Karpas-422 (cell line): Measurements from ENCODE around the gene ZXDC. TPM values are rescaled to one million over a fixed set of nuclear protein-coding genes. Genes with fewer than 3 reads are reported as not detected.

Source experiments
- DNase-seq: peaks from one replicate; pipeline ENCODE4 v3.0.0-alpha.2; 2015
- H2AFZ ChIP-seq: fragments of 200-600 bp; sonication (generic); 2 replicates; pipeline ENCODE4 v1.6.1; 2014; ENCODE audit warnings: antibody characterized with exemption, low read length, mixed read lengths
- H3K27ac ChIP-seq: fragments of 200-600 bp; sonication (generic); 2 replicates; pipeline ENCODE4 v1.5.1; 2014; ENCODE audit warnings: mild to moderate bottlenecking, low read length, moderate library complexity
- H3K27me3 ChIP-seq: fragments of 200-600 bp; sonication (generic); 2 replicates; pipeline ENCODE4 v1.6.1; 2014; ENCODE audit warnings: low read length, mixed read lengths
- H3K36me3 ChIP-seq: fragments of 200-600 bp; sonication (generic); 2 replicates; pipeline ENCODE4 v1.6.1; 2014; ENCODE audit warnings: low read length, mixed read lengths; ENCODE audit not compliant: insufficient read depth
- H3K4me1 ChIP-seq: fragments of 200-600 bp; sonication (generic); 2 replicates; pipeline ENCODE4 v1.6.1; 2014; ENCODE audit warnings: mild to moderate bottlenecking, low read length, mixed read lengths
- H3K4me2 ChIP-seq: fragments of 200-600 bp; sonication (generic); 2 replicates; pipeline ENCODE4 v1.6.1; 2014; ENCODE audit warnings: low read length, low read depth, mild to moderate bottlenecking; ENCODE audit not compliant: poor library complexity, severe bottlenecking
- H3K4me3 ChIP-seq: fragments of 200-600 bp; sonication (generic); 2 replicates; pipeline ENCODE4 v1.5.1; 2014; ENCODE audit warnings: mild to moderate bottlenecking, antibody characterized with exemption, low read length, mixed read lengths
- H3K79me2 ChIP-seq: fragments of 200-600 bp; sonication (generic); 2 replicates; pipeline ENCODE4 v1.6.1; 2014; ENCODE audit warnings: mild to moderate bottlenecking, low read length, mixed read lengths
- H3K9ac ChIP-seq: fragments of 200-600 bp; sonication (generic); 2 replicates; pipeline ENCODE4 v1.6.0; 2014; ENCODE audit warnings: low read length
- H3K9me2 ChIP-seq: fragments of 200-600 bp; sonication (generic), shearing (Covaris generic); replicated peaks from 2 replicates; pipeline ENCODE4 v1.6.0; 2014; ENCODE audit warnings: mild to moderate bottlenecking, low read length, moderate library complexity; ENCODE audit not compliant: insufficient read depth
- H3K9me3 ChIP-seq: fragments of 300-700, 200-600 bp; sonication (generic); 2 replicates; pipeline ENCODE4 v1.6.1; 2014; ENCODE audit warnings: low read length, mixed read lengths
- H4K20me1 ChIP-seq: fragments of 200-600 bp; sonication (generic); 2 replicates; pipeline ENCODE4 v1.6.1; 2014; ENCODE audit warnings: mild to moderate bottlenecking, antibody characterized with exemption, low read length, low read depth; ENCODE audit not compliant: insufficient read depth
- total RNA-seq: library from RNA; depleted of rRNA; stranded (reverse); fragments of >200 nt; shearing (Covaris generic); gene quantifications from 2 replicates; pipeline ENCODE4 v1.2.3, GENCODE V29; 2014; ENCODE audit warnings: low replicate concordance

Gene ZXDC
- total RNA-seq, 1 experiment from 2014 or later = 18.9 TPM

- H3K36me3 ChIP-seq = no peaks in the 10 kb centered on the region; the same call in 1 of the 2 replicates
- no peaks in the 10 kb centered on the region for H3K4me1 ChIP-seq
- no peak overlapping the region for H3K27ac ChIP-seq
- no peak overlapping the region for H2AFZ ChIP-seq
- H4K20me1 ChIP-seq = no peaks in the 10 kb centered on the region
- no peak overlapping the region for H3K9ac ChIP-seq
- DNase-seq = no peak
- no peak overlapping the region for H3K4me2 ChIP-seq
- H3K4me3 ChIP-seq = no peak overlapping the region
- no peaks in the 10 kb centered on the region for H3K79me2 ChIP-seq
- no peaks in the 10 kb centered on the region for H3K27me3 ChIP-seq
- H3K9me2 ChIP-seq = no peaks in the 10 kb centered on the region
- no peaks in the 10 kb centered on the region for H3K9me3 ChIP-seq
These were observed 36.2 kb downstream of the ZXDC start for GRCh38 chr3:126439346-126439967.

DNA sequence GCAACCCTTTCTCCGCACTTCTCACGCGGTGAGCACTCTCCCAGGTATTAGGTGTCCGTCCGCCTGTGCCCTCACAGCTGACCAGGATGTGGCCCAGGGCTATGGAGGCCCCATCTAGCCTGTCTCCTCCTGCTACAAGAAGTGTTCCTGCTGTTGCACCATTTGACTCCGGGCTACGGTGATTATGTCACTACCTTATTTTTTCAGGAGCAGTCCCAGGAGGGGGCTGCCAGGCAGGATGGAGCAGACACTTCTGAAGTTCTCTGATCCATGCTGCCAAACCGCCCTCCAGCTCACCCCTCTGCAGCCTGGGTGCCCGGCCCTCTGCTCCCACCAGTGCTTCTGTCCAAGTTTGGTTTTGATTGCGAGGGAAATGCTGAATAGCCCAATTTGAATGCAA is 36.9 kb downstream of the ZXDC start:
- no peak for DNase-seq
- H3K36me3 ChIP-seq = no peaks in the 10 kb centered on the region

GRCh38 chr3:126438186-126438585 is 37.5 kb downstream of the ZXDC start:
- no peak for DNase-seq
- no peak overlapping the region for H2AFZ ChIP-seq
- no peak overlapping the region for H3K4me3 ChIP-seq
- H3K27me3 ChIP-seq = no peaks in the 10 kb centered on the region
- no peaks in the 10 kb centered on the region for H3K36me3 ChIP-seq
- H4K20me1 ChIP-seq = no peaks in the 10 kb centered on the region
- no peaks in the 10 kb centered on the region for H3K4me1 ChIP-seq
- no peaks in the 10 kb centered on the region for H3K9me2 ChIP-seq
- H3K27ac ChIP-seq = no peak overlapping the region
- H3K4me2 ChIP-seq = no peak overlapping the region
- no peak overlapping the region for H3K9ac ChIP-seq
- no peaks in the 10 kb centered on the region for H3K9me3 ChIP-seq
- H3K79me2 ChIP-seq = no peaks in the 10 kb centered on the region

More for the DNA sequence above, 36.9 kb downstream of the ZXDC start:
- Histone ChIP-seq H3K27ac (no peak overlapping the region), H3K4me1 (no peaks in the 10 kb centered on the region), H3K9ac (no peak overlapping the region), H3K9me3 (no peaks in the 10 kb centered on the region), H3K9me2 (no peaks in the 10 kb centered on the region), H3K4me2 (no peak overlapping the region), H4K20me1 (no peaks in the 10 kb centered on the region), H3K27me3 (no peaks in the 10 kb centered on the region), H3K79me2 (no peaks in the 10 kb centered on the region), H2AFZ (no peak overlapping the region), H3K4me3 (no peak overlapping the region)

GRCh38 chr3:126436826-126437717 is 38.6 kb downstream of the ZXDC start:
- H3K9ac ChIP-seq = no peak overlapping the region
- H3K9me3 ChIP-seq = no peaks in the 10 kb centered on the region
- no peaks in the 10 kb centered on the region for H3K36me3 ChIP-seq

GRCh38 chr3:126435456-126436315 is 40.0 kb downstream of the ZXDC start:
- Histone ChIP-seq H2AFZ (no peak overlapping the region), H3K36me3 (no peaks in the 10 kb centered on the region), H3K9ac (no peak overlapping the region), H3K79me2 (no peaks in the 10 kb centered on the region), H3K9me3 (no peaks in the 10 kb centered on the region), H3K27ac (no peak overlapping the region), H3K27me3 (no peaks in the 10 kb centered on the region), H3K4me1 (no peaks in the 10 kb centered on the region), H3K4me2 (no peak overlapping the region), H3K4me3 (no peak overlapping the region), H3K9me2 (no peaks in the 10 kb centered on the region), H4K20me1 (no peaks in the 10 kb centered on the region)
- DNase-seq = no peak

More at GRCh38 chr3:126436826-126437717, 38.6 kb downstream of the ZXDC start:
- no peak overlapping the region for H3K4me3 ChIP-seq
- H3K27me3 ChIP-seq = no peaks in the 10 kb centered on the region
- no peaks in the 10 kb centered on the region for H3K4me1 ChIP-seq
- no peak overlapping the region for H2AFZ ChIP-seq
- no peak overlapping the region for H3K27ac ChIP-seq
- H3K9me2 ChIP-seq = no peaks in the 10 kb centered on the region
- DNase-seq = no peak
- no peaks in the 10 kb centered on the region for H4K20me1 ChIP-seq
- no peak overlapping the region for H3K4me2 ChIP-seq
- H3K79me2 ChIP-seq = no peaks in the 10 kb centered on the region

DNA sequence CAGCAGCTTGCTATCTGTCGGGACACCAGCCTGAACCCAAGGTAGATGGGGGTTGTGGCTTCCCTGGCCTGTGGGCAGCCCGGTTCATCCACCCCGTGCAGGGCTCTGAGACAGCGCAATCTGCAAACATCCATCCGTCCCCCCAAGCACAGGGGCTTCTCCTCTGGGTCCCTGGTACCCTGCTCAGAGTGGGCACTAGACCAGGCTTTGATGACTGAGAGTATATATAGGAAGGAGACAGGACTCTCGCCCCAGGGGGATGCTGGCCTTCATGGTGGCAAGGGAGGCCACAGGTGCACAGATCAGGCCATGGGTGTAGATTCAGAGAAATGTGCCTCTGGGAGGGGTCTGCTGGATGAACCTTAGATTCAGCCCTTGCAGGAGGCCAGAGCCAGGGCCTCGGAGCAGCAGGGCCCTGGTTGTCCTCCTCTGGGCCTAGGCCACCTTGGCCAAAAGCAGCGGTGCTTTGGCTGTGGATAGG is 40.7 kb downstream of the ZXDC start:
- DNase-seq = no peak
- Histone ChIP-seq H3K27ac (no peak overlapping the region), H3K27me3 (no peaks in the 10 kb centered on the region), H3K9me2 (no peaks in the 10 kb centered on the region), H3K4me3 (no peak overlapping the region), H3K79me2 (no peaks in the 10 kb centered on the region), H3K9me3 (no peaks in the 10 kb centered on the region), H2AFZ (no peak overlapping the region), H4K20me1 (no peaks in the 10 kb centered on the region), H3K9ac (no peak overlapping the region), H3K4me2 (no peak overlapping the region), H3K4me1 (no peaks in the 10 kb centered on the region), H3K36me3 (no peaks in the 10 kb centered on the region)

GRCh38 chr3:126434264-126434590 is 41.5 kb downstream of the ZXDC start:
- H3K9me2 ChIP-seq = no peaks in the 10 kb centered on the region
- H3K36me3 ChIP-seq = no peaks in the 10 kb centered on the region
- H2AFZ ChIP-seq = no peak overlapping the region
- no peak overlapping the region for H3K9ac ChIP-seq
- no peaks in the 10 kb centered on the region for H3K27me3 ChIP-seq
- H3K4me2 ChIP-seq = no peak overlapping the region
- H3K79me2 ChIP-seq = no peaks in the 10 kb centered on the region
- H4K20me1 ChIP-seq = no peaks in the 10 kb centered on the region
- no peak for DNase-seq
- H3K27ac ChIP-seq = no peak overlapping the region
- H3K4me3 ChIP-seq = no peak overlapping the region
- H3K4me1 ChIP-seq = no peaks in the 10 kb centered on the region
- no peaks in the 10 kb centered on the region for H3K9me3 ChIP-seq
